Fibroblast of peridontal ligament (primary cell): ENCODE results near the gene GAS2L3.
A peak's percentile ranks its signal among the peaks of the same experiment; 100 is the strongest.

Source experiments
- DNase-seq: peaks from one replicate; pipeline ENCODE4 v3.0.0-alpha.2; 2010; ENCODE audit errors: extremely low read depth

The GAS2L3 gene

DNA sequence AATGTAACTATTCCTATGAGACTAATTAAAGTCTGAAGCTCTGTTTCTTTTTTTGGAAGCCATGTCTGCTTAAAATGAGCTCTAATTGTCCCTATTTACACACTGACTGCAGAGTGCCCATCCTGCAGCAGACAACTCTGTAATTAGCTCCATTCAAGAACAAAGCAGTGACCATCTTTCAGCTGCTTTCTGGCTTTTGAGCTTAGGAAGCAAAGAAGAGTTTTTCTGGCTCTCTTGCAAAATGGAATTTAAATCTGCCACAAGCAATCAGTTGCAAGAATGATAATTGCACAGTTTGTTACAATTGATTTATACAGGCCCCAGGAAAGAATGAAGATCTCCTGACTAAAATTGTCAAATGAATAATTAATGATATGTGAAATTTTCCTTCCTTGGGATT lies 83.4 kb downstream of the GAS2L3 start:
- DNase-seq, result no peak

DNA sequence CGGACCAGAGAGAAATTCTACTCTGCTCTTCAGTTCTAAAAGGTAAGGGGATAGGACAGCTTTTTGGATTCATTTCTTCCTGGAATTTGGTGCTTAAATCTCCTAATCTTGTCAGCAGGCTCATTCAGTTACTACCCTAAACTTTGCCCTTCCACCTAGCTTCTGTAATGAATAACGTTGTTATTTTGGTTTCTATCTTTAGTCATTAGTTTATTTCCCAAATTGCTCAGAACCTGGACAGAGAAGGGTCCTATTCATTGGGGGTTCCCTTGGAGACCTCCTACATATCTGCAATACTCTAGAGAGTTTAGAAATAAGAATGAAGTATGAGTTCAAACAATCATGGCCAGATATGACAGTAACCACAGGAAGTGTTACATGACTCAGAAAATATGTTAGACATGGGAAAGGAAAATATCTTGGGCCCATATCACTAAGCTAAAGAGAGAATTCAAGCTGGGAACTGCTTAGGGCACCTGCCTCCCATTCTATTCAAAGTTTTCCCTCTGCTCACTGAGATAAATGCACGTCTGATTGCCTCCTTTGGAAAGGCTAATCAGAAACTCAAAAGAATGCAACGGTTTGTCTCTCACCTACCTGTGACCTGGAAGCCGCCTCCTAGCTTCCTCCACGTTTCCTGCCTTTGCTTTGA lies 87.9 kb downstream of the GAS2L3 start:
- peak; percentile 7 for DNase-seq

- DNase-seq, result no peak
Observed at GRCh38 chr12:100666588-100666987, 93.1 kb downstream of the GAS2L3 start.

DNA sequence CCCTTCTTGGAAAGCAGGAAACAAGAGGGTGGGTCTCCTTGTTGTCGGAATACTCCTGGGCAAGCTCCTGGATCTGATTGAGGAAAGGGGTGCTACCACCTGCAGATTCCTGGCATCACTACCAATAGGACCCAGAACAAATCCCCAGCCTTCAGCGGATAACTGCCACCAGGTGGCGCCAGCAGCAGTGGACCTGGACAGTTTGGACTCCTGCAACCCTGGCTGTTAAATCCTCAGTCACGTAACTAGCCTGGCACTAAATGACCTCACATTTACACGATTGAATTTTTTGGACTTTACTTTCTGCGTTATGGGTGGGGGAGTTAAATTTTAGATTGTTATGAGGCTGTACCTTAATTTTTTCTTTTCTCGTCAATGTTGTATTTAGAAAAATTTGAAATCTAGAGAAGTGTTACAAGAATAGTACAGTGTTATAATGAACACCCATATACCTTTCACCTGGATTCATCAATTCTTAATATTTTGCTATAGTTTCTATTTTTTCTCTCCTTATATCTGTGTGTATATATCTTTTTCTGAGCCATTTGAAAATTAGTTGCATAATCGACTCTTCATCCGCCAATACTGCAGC lies 95.6 kb downstream of the GAS2L3 start:
- DNase-seq, result peak; percentile 50

DNA sequence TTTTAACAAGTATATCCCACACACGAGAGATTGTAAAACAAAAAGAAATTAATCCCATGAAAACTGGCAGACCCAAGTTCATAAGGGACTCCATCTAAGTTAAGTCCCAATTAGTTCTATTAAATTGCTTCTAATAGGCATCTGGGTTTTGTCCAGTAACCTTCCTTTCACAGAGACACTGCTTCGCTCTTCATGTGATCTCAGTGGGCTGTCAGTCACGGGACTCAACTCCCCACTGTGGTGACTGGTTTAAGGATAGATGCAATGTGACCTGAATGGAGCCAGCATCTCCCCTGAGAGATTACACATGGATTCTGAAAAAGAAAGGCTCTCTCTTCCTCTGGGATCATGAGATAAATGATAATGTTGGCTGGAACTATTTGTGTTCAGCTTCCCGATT lies 96.4 kb downstream of the GAS2L3 start:
- no peak for DNase-seq

GRCh38 chr12:100671396-100672074 lies 98.1 kb downstream of the GAS2L3 start:
- no peak for DNase-seq

DNA sequence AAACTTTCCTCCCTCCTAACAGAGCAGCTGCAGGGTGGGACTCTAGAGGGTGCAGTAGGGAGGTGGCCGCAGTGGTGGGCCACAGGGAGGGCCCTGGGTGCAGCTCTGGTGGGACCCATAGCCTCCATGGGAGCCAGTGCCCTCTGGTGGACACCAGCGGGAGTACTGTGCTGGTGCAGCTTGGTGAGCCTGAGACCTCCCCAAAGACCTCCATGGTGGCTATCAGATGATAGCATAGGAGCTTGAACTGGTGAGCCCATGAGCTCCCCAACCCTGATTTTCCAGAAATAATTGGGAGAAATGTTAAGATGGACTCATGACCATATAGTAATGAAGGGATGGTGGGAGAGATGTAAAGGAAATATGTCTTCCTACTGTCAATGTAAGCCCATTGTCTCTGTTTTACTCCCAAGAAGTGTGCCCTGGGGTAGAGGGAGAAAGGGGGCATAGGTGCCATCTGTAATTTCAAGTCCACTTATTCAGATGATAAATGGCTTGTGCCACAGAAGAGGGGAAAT lies 98.7 kb downstream of the GAS2L3 start:
- DNase-seq, result no peak

GRCh38 chr12:100674036-100674888 lies 100.8 kb downstream of the GAS2L3 start:
- DNase-seq, result no peak
